ENCODE data around the gene GAS2L2.

GRCh38 chr17:35708951-35709350 lies 44.1 kb downstream of the GAS2L2 start:
- TF ChIP-seq CSRNP3 (CRISPR knock-in tag; IDR thresholded peaks at IDR 0.05) (no peak), ZNF8 (CRISPR knock-in tag; IDR thresholded peaks at IDR 0.05) (no peak)
